HG02870 (cell line): ENCODE measurements around the gene ATG101.

Source experiments
- ATAC-seq: cut with Tn5 transposase; IDR thresholded peaks from one replicate; pipeline ENCODE4 v1.9.1; 2021; ENCODE audit warnings: mild to moderate bottlenecking, moderate library complexity; ENCODE audit not compliant: unreplicated experiment

ATG101 gene

GRCh38 chr12:52069327-52070184 is at the start of gene ATG101:
Gene ATG101 (plus strand): TSS chr12:52069978. CDS start chr12:52073651, 3,673 bp downstream.
- peak; percentile 92 for ATAC-seq

- ATAC-seq, result no peak
These were observed 49.0 kb upstream of the ATG101 start for GRCh38 chr12:52020539-52021336.

- no peak for ATAC-seq
These were observed 47.0 kb upstream of the ATG101 start for GRCh38 chr12:52022841-52023181.

GRCh38 chr12:52023182-52023975 is 46.4 kb upstream of the ATG101 start:
- no peak for ATAC-seq

- ATAC-seq, result no peak
These were observed 45.6 kb upstream of the ATG101 start for GRCh38 chr12:52023976-52024688.

GRCh38 chr12:52024845-52025230 is 44.9 kb upstream of the ATG101 start:
- ATAC-seq, result no peak

- no peak for ATAC-seq
These were observed 43.5 kb upstream of the ATG101 start for GRCh38 chr12:52026263-52026662.

GRCh38 chr12:52027085-52027843 is 42.5 kb upstream of the ATG101 start:
- no peak for ATAC-seq

GRCh38 chr12:52029685-52030084 is 40.1 kb upstream of the ATG101 start:
- no peak for ATAC-seq

- no peak for ATAC-seq
These were observed 37.4 kb upstream of the ATG101 start for GRCh38 chr12:52032446-52032803.

- ATAC-seq, result peak; percentile 92
These were observed 36.9 kb upstream of the ATG101 start for GRCh38 chr12:52032804-52033445.

- ATAC-seq, result no peak
These were observed 36.2 kb upstream of the ATG101 start for GRCh38 chr12:52033446-52034140.

GRCh38 chr12:52035190-52035589 is 34.6 kb upstream of the ATG101 start:
- ATAC-seq, result no peak

- ATAC-seq, result no peak
These were observed 33.9 kb upstream of the ATG101 start for GRCh38 chr12:52035926-52036325.

- ATAC-seq, result peak; percentile 33
These were observed 33.1 kb upstream of the ATG101 start for GRCh38 chr12:52036587-52037171.

- no peak for ATAC-seq
These were observed 32.4 kb upstream of the ATG101 start for GRCh38 chr12:52037248-52037861.

GRCh38 chr12:52038447-52038846 is 31.3 kb upstream of the ATG101 start:
- ATAC-seq, result no peak

GRCh38 chr12:52041035-52041434 is 28.7 kb upstream of the ATG101 start:
- no peak for ATAC-seq
